DND-41 (cell line): Measurements from ENCODE around the gene TRANK1.

Experiments
- CTCF ChIP-seq: IDR thresholded peaks from 2 replicates; pipeline ENCODE4 v1.5.1; 2012; ENCODE audit warnings: borderline replicate concordance, low read length, moderate library complexity, mild to moderate bottlenecking; ENCODE audit not compliant: poor library complexity, severe bottlenecking; ENCODE audit errors: extremely low read depth
- EZH2 ChIP-seq: IDR thresholded peaks from 3 replicates; pipeline ENCODE4 v1.6.1; 2012; ENCODE audit warnings: borderline replicate concordance, low read depth, mild to moderate bottlenecking, moderate library complexity, low read length, inconsistent platforms; ENCODE audit not compliant: severe bottlenecking

- TF ChIP-seq CTCF, result no peak
- TF ChIP-seq EZH2, result no peak
These were observed 52.3 kb downstream of the TRANK1 start for GRCh38 chr3:36892457-36893136.
